Type B pancreatic cell (in vitro differentiated cells): ENCODE measurements around the gene PHACTR1. TPM values are rescaled to one million over a fixed set of nuclear protein-coding genes. Genes with fewer than 3 reads are reported as not detected.

Source experiments
- DNase-seq: peaks from one replicate; pipeline ENCODE4 v3.0.0; 2021; ENCODE audit warnings: mixed read lengths; ENCODE audit not compliant: unreplicated experiment; ENCODE audit errors: extremely low spot score
- H3K27ac Mint-ChIP-seq: 2 replicates; pipeline ENCODE4 v1.8.0; 2021; ENCODE audit warnings: mild to moderate bottlenecking, mixed read lengths
- H3K27me3 Mint-ChIP-seq: 2 replicates; pipeline ENCODE4 v1.8.0; 2021; ENCODE audit warnings: mixed read lengths
- H3K36me3 Mint-ChIP-seq: 2 replicates; pipeline ENCODE4 v1.8.0; 2021; ENCODE audit warnings: mixed read lengths
- H3K4me1 Mint-ChIP-seq: one replicate; pipeline ENCODE4 v1.8.0; 2021; ENCODE audit warnings: mixed read lengths; ENCODE audit not compliant: unreplicated experiment
- H3K4me3 Mint-ChIP-seq: 2 replicates; pipeline ENCODE4 v1.8.0; 2021; ENCODE audit warnings: mild to moderate bottlenecking, mixed read lengths
- H3K9me3 Mint-ChIP-seq: 2 replicates; pipeline ENCODE4 v1.8.0; 2021; ENCODE audit warnings: mixed read lengths
- total RNA-seq: library from RNA; stranded (reverse); gene quantifications from 2 replicates; pipeline ENCODE4 v1.2.1, GENCODE V29; 2021; ENCODE audit warnings: low replicate concordance
- TF ChIP-seq, protein P1 (sequence below): fragments of 200-600 bp; sonication (generic); conservative IDR thresholded peaks from 2 replicates; pipeline ENCODE4 v1.5.0; 2021; ENCODE audit warnings: antibody characterized with exemption, mild to moderate bottlenecking

PHACTR1 gene
- total RNA-seq, 1 donor from 2014 or later: 12.3 TPM

DNA sequence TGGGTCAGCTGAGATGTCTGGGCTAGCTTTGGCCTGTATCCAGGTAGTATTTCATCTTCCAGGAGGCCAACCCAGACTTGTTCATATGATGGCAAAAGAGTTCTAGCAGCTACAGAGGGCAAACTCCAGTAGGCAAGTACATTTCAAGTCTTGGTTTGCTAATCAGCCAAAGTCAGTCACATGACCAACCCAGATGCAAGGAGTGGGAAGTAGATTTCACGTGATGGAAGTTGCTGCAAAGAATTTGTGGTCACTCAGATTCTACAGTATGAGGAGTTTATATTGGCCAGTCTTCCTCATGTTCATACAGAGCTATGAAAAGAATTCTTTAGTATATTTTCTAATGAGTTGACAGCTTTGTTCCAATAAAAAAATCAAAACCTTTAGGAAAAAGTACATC lies 101.8 kb downstream of the PHACTR1 start:
- H3K9me3 Mint-ChIP-seq: no peaks in the 10 kb centered on the region

DNA sequence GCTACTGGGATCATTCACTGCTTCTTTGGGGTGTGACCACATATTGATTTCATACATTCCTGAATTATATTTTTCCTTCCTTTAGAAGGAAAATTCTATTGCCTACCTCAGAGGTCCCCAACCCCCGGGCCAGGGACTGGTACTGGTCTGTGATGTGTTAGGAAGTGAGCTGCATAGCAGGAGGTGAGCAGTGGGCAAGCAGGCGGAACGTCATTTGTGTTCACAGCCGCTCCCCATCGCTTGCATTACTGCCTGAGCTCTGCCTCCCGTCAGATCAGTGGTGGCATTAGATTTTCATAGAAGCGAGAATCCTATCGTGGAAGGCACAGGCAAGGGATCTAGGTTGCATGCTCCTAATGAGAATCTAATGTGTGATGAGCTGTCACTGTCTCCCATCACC lies 107.3 kb downstream of the PHACTR1 start:
- peaks cover under 1% of the 10 kb centered on the region for H3K36me3 Mint-ChIP-seq
- no peaks in the 10 kb centered on the region for H3K4me1 Mint-ChIP-seq
- no peaks in the 10 kb centered on the region for H3K9me3 Mint-ChIP-seq
- no peak for DNase-seq
- TF ChIP-seq, protein P1, sequence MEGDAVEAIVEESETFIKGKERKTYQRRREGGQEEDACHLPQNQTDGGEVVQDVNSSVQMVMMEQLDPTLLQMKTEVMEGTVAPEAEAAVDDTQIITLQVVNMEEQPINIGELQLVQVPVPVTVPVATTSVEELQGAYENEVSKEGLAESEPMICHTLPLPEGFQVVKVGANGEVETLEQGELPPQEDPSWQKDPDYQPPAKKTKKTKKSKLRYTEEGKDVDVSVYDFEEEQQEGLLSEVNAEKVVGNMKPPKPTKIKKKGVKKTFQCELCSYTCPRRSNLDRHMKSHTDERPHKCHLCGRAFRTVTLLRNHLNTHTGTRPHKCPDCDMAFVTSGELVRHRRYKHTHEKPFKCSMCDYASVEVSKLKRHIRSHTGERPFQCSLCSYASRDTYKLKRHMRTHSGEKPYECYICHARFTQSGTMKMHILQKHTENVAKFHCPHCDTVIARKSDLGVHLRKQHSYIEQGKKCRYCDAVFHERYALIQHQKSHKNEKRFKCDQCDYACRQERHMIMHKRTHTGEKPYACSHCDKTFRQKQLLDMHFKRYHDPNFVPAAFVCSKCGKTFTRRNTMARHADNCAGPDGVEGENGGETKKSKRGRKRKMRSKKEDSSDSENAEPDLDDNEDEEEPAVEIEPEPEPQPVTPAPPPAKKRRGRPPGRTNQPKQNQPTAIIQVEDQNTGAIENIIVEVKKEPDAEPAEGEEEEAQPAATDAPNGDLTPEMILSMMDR: no peak
- no peak overlapping the region for H3K4me3 Mint-ChIP-seq
- peaks cover 19% of the 10 kb centered on the region for H3K27me3 Mint-ChIP-seq
- H3K27ac Mint-ChIP-seq: no peak overlapping the region

More for the DNA sequence above, 101.8 kb downstream of the PHACTR1 start:
- no peaks in the 10 kb centered on the region for H3K36me3 Mint-ChIP-seq
- peaks cover 18% of the 10 kb centered on the region for H3K4me1 Mint-ChIP-seq
- TF ChIP-seq, protein P1: no peak
- peaks cover 10% of the 10 kb centered on the region for H3K27me3 Mint-ChIP-seq
- no peak for DNase-seq
- H3K4me3 Mint-ChIP-seq: no peak overlapping the region
- H3K27ac Mint-ChIP-seq: no peak overlapping the region

DNA sequence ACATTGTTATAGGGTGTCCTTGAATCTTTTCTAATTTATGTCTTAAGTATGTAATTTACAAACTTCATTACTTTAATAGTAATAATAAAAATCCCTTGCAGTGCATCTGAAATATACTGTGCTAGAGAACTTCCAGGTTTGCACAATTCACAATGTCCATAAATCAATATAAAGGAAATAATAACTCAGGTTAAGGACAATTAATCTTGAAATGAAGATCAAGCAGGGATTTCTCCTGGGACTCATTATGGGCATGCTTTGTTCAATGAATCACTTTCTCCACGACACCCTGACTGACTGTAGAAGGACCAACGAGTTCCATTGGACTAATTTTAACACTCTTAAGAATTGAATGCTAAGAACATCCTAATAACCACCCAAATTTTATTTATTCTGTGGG lies 110.0 kb downstream of the PHACTR1 start:
- no peak for DNase-seq
- Mint-ChIP-seq H3K36me3 (peaks cover 6% of the 10 kb centered on the region), H3K4me1 (no peaks in the 10 kb centered on the region), H3K4me3 (no peak overlapping the region), H3K27ac (no peak overlapping the region), H3K9me3 (peaks cover 3% of the 10 kb centered on the region), H3K27me3 (peaks cover 21% of the 10 kb centered on the region)
- TF ChIP-seq, protein P1: no peak

DNA sequence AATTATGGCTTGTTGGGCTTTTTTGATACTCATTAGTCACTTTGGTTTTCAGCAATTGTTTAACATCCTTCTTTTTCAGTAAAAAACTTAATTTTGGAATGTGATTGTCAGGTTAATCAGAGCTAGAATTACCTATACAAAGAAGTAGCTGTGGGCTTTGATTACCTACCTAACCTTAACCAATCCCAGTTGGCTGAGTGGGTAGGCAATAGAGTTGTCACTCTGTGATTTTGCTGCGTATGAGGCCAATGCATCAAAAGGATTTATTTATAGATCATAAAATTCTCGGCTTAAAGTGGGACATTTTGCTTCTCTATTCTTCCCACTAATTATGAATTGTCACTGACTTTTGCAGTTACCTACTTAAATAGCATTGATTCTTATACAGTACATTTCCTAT lies 111.4 kb downstream of the PHACTR1 start:
- Mint-ChIP-seq H3K36me3 (peaks cover 6% of the 10 kb centered on the region), H3K4me1 (no peaks in the 10 kb centered on the region), H3K27ac (no peak overlapping the region), H3K9me3 (peaks cover 3% of the 10 kb centered on the region), H3K4me3 (no peak overlapping the region), H3K27me3 (peaks cover 15% of the 10 kb centered on the region)
- DNase-seq: no peak
- TF ChIP-seq, protein P1: no peak

DNA sequence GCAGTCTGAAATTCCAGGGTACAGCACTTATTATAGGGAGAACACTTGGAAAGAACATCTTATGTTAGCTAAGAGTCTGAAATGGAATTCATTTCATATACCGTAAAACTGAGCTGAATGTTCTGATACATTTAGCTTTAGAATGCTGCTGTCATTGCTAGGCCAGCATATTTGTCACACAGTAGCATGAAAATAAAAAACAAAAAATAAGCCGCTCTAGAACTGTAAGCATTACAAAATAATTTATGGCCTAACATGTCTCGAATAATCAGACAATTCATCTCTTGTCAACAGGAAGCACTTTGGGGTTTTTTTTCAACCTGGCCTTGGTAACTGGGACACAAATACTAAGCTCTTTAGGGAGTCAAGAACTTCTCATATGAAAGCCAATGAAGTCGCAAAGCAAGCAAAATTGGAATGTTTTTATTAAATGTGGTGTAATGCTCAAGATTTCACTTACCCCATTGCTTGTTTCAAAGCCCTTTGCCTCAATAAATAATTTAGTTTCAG lies 115.7 kb downstream of the PHACTR1 start:
- H3K4me1 Mint-ChIP-seq: no peaks in the 10 kb centered on the region
- TF ChIP-seq, protein P1: no peak
- H3K36me3 Mint-ChIP-seq: peaks cover 6% of the 10 kb centered on the region
- H3K4me3 Mint-ChIP-seq: no peak overlapping the region
- no peak for DNase-seq
- H3K27me3 Mint-ChIP-seq: peaks cover 9% of the 10 kb centered on the region
- H3K9me3 Mint-ChIP-seq: peaks cover 9% of the 10 kb centered on the region
- no peak overlapping the region for H3K27ac Mint-ChIP-seq

DNA sequence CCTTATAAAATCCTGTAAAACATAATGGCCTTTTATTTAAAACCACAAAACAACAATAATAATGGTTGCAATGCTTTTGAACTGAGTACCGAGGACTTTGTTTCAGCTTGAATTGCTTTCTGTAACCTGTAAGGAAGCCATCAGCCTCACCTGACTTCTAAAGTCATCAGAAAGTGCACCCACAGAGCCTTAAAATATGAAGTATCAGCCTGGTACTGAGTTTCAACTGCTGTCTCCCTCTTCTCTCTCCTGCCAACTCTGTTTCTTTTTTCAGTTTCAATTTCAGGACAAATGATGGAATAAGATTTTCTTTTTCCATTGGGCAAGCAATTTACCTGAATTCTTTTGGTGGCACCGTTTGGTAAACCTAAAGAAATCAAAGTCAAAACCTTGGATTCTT lies 119.4 kb downstream of the PHACTR1 start:
- DNase-seq: no peak
- peaks cover 5% of the 10 kb centered on the region for H3K4me1 Mint-ChIP-seq
- no peak overlapping the region for H3K27ac Mint-ChIP-seq
- H3K36me3 Mint-ChIP-seq: no peaks in the 10 kb centered on the region
- H3K9me3 Mint-ChIP-seq: peaks cover 10% of the 10 kb centered on the region
- H3K4me3 Mint-ChIP-seq: no peak overlapping the region
- no peaks in the 10 kb centered on the region for H3K27me3 Mint-ChIP-seq
- TF ChIP-seq, protein P1: no peak
